LHCN-M2 (cell line): ENCODE data around the gene CCM2. TPM values are rescaled to one million over a fixed set of nuclear protein-coding genes. Genes with fewer than 3 reads are reported as not detected.
"Not testable (repeated sequence)": the region's sequence is repeated elsewhere in the genome, so short reads cannot be mapped to it uniquely, and the experiment has no call there.

Experiments
- DNase-seq: peaks from one replicate; pipeline ENCODE4 v3.0.0-alpha.2; 2012; ENCODE audit warnings: low read depth
- total RNA-seq: library from RNA; depleted of rRNA; stranded (reverse); fragments of >200 nt; gene quantifications from 2 replicates; pipeline ENCODE4 v1.2.3, GENCODE V29; 2014

The CCM2 gene
- total RNA-seq, 1 experiment from 2014 or later: 126 TPM

DNA sequence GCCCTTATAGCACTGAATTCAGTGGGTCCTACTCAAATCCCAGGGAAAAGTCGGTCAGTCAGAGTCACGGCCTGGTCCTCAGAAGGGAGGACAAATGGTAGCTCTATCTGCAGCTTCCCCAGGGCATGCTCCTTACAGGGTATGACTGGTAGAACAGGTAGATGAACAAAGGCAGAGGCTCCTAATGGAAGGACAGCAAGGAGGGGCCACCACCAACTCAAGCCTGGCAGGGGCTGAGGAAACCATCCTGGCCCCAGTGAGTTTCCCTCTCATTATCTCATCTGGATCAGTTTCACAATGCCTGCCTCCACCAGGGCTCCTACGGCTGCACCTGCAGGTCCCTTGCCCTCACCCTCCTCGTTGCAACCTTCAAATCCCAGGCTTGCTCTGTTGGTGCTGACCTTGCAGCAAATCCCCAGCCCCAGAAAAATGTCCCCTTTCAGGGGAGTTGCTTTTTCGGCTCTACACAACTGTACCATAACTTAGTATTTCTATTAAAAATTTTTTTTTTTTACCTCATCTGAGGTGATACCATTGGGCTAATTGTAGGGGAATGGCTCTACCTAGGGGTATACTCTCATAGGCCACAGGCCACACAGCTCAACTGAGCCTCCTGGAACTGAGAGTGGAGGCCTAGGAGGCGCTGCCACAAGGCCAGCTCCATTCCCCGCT lies 18.8 kb upstream of the CCM2 start:
- no peak for DNase-seq

DNA sequence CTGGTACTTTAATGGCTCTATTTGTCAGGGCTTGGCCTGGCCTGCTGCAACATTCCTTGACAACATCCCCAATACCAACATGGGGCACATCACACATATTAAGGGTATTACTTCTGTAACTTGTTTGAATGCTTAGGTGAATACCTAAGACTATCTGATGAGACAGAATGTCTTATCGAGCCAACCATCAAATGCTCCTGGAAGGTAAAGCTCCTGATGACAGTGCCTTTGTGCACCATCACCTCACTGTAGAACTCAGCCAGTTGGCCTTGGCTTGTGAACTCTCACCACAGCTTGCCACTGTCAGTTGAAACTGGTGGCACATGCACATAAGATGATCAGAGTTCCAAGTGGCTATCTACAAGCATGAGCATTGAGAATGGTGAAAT lies 17.5 kb upstream of the CCM2 start:
- no peak for DNase-seq

DNA sequence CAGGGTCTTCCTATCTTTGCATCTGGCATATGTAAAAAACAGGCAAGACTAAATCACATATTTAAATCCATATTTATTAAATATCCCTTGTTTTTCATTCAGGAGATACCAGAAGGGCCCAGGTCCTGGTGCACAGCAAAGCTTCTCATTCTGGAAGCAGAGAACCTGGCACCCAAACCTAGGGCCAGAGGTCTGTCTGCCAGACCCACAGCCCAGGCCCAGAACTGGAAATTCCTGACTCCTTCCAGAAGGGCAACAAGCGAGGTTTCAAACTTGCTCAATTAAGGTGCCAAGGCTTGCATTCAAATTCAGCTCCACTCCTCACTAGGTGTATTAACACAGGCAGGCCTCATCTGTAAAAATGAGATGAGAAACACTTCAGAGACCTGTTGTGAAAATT lies 17.0 kb upstream of the CCM2 start:
- no peak for DNase-seq

DNA sequence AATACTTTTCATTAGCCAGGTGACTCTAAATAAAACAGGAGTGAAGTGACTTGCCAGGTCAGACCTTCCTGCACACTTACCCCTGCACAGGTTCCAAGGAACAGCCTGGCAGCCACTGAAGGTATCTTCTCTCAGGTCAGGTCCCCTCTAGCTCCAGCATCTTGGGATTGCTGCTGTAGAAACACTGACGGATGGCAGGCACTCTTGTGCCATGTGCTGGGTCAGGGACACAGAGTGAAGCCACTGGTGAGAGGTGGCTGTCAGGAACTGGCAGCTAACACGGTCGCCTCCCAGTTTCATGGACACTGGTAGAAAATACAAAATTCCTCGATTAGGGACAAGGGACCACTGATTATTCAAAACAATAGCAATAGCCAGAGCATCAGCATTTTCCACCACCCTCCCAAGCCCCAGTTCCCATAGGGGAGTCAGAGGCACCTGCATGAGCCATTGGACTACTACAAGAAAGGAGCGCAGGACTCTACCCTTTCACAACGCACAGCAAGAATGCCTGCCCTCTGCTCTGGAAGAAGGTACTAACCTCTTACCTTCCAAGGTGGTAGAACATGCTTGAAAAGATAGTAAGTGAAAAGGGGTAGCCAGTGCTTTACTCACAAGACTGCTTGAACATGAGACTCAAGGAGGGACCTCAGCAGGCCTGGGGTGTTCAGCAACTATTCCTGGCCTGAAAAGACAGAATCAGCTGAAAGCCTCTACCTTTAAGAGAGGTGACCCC lies 16.1 kb upstream of the CCM2 start:
- DNase-seq: no peak

DNA sequence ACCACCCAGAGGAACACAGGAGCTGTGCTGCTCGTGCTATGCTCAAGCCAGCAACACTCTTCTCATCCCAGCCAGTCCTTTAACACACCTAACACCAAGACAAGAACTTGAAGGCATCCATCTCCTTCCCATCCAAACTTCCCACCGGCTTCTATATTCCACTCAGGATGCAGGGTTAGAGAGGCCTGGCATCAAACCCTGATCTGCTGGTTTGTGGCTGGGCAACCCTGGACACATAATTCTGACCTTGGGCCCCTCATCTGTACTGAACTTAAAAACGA lies 15.6 kb upstream of the CCM2 start:
- no peak for DNase-seq

DNA sequence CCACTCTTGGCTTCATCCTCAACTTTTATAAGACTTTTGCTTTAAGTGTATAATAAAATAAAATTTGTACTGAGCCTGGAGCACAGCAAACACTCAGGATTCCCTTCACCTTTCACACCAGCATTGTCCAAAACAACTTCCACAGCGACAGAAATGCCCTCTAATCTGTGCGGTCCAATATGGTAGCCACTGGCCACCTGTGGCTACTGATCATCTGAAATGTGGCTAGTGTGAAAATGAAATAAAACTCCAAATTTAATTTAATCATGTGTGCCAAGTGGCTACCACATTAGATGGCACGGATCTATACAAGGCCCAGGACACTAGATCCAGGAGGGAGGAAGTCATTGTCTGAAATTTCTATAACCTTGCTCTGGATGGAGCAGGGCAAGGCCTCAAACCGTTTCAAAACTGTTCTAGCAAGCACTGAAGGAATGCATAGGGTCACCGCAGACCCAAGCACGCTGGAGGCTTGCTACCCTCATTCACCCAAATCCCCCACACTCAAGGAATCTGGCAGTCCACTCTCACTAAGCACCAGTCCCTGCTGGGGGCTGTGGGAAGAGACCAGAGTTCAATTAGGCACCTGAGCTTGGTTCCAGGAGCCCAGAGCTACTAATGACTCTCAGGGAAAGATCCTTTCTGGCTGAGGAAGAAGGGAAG lies 14.8 kb upstream of the CCM2 start:
- no peak for DNase-seq

DNA sequence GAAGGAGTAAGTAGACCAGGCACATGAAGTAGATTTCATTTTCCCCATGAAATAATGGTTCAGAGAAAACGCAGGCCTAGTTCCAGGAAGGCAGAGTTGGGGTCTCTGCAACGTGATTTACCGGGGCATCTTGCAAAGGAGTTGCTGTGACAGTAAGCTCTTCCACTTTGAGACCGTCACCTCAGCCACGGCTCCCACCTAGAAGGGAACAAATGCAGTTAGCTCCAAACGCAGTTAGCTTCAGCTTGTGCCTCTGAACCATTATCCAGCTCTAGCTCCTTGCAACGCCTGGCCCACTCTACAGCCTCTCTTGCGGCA lies 14.1 kb upstream of the CCM2 start:
- no peak for DNase-seq

DNA sequence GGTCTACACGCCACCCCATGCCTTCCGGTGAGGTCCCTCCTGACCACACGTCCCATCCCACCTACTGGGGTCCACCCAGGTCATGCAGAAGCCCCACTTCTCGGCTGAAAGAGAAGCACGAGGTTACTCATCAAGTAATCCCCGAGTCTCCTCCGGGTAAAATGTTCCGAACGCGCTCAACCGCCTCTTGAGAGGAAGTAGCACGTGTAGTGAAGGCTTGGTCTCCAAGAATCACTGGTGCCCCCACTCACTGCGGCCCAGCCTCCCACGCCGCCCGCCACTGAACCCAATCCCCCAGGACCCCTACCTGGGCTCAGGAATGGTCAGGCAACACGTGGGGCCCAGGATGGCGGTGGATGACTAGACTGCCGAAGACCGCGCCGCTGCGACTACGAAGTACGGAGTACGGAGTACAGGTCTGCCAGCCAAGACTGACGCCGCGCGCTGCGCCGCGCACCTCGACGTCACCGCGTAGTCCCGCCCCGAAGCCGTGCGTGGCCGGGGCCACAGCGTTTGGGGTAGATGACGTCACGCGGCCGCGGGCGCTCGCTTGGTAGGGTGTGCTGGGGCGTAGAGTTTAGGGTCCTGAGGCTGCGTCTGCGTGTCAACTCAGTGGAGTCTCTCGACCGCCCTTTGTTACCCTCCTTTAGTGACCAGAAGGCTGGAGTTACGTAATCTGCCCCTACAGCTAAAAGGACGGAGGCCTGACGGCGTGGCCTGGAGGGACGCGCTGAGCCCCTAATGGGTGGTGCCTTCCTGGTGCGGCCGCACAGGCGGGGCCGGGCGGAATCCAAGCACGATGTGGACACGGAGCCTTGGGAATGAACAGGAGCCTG lies 13.6 kb upstream of the CCM2 start:
- peak; percentile 96 for DNase-seq

DNA sequence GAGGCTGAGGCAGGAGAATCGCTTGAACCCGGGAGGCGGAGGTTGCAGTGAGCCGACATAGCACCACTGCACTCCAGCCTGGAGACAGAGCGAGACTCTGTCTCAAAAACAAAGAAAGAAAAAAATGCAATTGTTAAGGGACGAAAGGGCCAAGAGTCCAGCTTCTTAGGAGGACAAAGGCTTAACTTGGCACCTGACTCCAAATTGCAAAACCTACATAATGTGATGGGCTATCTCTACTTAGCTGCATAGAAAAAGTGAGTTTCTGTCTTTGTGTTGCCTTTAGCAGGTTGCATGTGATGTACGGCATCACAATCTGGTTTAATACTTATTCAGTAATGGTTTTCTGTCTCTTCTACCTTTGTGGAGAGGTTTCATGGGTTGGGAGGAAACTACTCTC lies 12.5 kb upstream of the CCM2 start:
- DNase-seq: no peak

DNA sequence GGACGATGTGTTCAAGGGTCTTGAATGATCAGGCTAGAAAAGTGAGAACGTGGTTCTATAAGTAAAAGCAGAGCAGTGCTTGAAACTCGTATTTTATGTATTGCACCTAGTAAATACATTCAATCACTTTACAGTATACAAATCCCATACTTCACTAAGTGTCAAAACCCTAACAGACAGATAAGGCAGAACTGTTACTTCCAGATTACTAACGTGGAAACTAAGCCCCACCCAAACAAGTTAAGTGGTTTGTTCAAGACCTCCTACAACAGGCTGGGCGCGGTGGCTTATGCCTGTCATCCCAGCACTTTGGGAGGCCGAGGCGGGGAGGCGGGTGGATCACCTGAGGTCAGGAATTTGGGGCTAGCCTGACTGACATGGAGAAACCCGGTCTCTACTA lies 12.0 kb upstream of the CCM2 start:
- DNase-seq: no peak

DNA sequence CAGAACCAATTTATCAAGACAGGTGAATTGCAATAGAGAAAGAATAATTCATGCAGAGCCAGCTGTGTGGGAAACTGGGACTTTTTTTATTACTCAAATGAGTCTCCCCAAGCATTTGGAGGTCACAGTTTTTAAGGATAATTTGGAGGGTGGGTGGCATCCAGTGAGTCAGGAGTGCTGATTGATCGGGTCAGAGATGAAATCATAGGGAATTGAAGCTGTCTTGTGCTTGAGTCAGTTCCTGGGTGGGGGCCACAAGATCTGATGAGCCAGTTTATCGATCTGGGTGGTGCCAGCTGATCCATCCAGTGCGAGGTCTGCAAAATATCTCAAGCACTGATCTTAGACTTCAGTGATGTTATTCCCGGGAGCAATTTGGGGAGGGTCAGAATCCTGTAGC lies 11.3 kb upstream of the CCM2 start:
- no peak for DNase-seq

DNA sequence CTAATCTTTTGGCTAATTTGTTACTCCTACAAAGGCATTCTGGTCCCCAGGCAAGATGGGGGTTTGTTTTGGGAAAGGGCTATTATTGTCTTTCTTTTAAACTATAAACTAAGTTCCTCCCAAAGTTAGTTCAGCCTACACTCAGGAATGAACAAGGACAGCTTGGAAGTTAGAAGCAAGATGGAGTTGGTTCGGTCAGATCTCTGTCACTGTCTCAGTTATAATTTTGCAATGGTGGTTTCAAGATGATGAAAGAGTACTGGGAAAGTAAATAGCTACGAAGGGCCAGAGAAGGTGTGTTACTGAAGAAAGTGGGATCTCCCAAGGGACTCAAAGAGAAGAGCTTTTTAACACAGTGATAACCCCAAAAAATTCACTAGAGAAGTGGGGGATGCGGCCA lies 10.9 kb upstream of the CCM2 start:
- no peak for DNase-seq

DNA sequence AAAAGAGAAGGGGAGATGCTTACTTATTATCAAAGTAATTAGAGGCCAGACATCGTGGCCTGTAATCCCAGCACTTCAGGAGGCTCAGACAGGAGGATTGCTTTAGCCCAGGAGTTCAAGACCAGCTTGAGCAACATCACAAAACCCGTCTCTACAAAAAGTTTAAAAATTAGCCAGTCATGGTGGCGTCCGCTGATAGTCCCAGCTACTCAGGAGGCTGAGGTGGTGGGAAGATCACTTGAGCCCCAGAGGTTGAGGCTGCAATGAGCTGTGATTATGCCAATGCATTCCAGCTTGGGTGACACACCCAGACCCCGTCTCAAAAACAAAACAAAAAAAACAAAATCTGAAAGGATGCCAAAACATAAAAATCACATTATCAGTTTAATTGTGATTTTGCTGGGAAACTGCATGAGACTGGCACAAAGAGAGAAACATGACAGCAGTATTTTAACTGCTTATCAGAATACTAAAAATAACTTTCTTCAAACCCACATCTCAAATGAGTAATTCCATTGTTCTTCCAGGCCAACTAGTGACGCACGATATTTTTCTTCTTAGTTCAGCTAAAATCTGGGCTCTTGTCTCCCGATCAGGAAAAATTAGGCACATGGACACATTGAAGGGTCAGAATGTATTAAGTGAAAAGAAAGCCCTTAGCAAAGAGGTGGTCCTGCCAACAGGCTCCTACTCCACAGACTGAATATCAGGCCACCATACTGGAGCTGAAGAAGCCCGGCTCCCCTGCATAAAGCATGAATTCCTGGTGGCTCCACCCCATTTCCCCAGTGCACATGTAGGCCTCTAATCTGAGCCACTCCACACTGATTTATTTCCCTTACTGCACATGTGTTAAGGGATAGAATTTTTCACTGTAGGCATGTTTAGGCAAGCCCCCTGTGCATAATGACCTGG lies 9.6 kb upstream of the CCM2 start:
- peak; percentile 92 for DNase-seq

DNA sequence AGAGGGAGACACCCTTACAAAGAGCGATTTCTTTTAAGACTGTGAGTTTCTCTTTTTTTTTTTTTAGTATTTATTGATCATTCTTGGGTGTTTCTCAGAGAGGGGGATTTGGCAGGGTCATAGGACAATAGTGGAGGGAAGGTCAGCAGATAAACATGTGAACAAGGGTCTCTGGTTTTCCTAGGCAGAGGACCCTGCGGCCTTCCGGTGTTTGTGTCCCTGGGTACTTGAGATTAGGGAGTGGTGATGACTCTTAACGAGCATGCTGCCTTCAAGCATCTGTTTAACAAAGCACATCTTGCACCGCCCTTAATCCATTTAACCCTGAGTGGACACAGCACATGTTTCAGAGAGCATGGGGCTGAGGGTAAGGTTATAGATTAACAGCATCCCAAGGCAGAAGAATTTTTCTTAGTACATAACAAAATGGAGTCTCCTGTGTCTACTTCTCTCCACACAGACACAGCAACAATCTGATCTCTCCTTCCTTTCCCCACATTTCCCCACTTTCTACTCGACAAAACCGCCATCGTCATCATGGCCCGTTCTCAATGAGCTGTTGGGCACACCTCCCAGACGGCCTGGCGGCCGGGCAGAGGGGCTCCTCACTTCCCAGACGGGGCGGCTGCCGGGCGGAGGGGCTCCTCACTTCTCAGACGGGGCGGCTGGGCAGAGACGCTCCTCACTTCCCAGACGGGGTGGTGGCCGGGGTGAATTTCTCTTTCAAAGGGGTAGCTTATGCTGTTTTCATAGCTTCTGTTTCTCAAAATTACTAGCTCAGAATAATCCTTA lies 7.8 kb upstream of the CCM2 start:
- not testable (repeated sequence) for DNase-seq

DNA sequence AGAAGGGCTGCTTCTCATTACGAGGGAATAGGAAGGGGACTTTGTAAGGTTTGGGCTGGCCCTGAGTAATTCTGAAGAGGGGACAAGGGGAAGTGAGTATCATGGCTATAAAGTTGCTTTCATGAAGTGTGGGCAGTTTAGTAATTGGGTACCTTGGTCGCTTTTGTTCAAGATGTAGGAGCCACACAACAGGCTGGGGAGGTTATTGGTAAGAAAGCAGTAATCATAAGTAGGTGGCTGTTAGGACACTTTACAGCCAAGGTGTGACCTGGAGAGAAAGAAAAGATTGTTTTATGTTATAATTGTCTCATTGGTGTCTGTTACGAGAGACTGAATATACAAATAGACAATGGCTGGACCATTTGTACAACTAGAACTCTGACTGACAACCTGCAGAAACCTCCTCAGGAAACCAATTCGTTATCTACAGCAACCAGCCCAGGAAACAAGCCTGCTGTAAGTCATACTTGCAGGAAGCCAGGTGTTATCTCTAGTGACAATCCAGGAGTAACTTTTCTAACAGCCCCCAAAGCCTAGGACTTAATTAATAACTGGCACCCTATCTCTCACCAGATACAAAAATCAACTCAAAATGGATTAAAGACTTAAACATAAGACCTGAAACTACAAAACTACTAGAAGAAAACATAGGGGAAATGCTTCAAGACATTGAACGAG lies 5.0 kb upstream of the CCM2 start:
- no peak for DNase-seq

DNA sequence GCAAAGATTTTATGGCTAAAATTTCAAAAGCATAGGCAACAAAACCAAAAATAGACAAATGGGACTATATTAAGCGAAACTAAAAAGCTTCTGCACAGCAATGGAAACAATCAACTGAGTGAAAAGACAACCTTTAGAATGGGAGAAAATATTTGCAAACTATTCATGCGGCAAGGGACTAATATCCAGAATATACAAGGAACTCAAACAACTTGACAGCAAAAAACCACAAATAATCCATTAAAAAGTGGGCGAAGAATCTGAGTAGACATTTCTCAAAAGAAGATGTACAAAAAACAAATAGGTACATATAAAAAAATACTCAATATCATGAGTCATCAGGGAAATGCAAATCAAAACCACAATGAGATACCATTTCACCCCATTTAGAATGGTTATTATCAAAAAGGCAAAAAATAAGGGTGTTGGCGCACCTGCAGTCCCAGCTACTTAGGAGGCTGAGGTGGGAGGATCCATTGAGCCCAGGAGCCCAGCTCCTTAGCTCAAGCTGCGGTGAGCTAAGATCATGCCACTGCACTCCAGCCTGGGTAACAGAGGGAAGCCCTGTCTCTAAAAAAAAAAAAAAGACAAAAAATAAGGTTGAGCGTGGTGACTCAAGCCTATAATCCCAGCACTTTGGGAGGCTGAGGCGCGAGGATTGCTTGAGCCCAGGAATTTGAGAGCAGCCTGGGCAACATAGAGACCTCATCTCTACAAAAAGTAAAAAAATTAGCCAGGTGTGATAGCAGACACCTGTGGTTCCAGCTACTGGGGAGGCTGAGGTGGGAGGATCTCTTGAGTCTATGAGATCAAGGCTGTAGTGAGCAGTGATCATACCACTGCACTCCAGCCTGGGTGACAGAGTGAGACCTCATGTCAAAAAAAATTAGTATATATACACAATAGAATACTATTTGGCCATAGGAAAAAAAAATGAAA lies 4.2 kb upstream of the CCM2 start:
- no peak for DNase-seq

DNA sequence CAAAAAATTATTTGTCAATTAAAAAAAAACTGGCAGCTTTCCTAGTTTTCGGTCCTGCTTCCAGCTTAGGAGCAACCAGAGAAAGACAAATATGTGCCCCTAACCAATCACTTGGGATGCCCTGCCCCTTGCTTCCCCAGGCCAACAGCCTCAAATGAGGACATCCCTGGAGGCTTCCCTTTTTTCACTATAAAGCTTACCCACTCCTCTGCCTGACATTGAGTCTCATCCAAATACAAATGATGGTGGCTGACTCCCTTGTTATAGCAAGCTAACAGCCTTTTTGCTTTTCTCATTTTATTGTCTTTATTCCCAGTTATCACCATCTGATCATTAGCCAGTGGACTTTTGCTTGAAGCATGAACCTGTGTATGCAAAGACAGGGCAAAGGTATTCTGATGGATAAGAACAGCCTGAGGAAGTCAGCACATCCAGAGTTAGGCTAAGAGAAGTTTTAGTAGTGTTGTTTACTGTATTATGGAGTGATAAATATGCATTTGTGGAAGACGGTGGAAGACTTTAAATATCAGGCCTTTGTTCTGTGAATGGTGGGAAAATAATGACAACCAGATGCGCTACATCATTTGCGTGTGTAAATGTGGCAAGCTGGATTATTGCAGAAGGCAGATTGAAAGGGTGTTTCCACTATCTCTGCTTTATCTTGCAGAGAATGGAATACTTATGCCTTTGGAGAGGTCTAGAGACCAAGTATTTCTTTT lies 1.7 kb upstream of the CCM2 start:
- DNase-seq: no peak
